Esophagus muscularis mucosa (tissue), 4 donors: ENCODE data around the gene ASB18. TPM values are rescaled to one million over a fixed set of nuclear protein-coding genes. Genes with fewer than 3 reads are reported as not detected.

Source experiments
- DNase-seq: peaks from one replicate; pipeline ENCODE4 v3.0.0-alpha.2; 2017; ENCODE audit errors: extremely low spot score
- H3K27ac ChIP-seq, 4 donors: fragments of 200-600 bp; sonication (generic); replicated peaks in 1 of 4; 1 replicate in 3 of 4; 2 replicates in 1 of 4; pipeline ENCODE4 v1.5.1; 2016 to 2019; ENCODE audit warnings: mild to moderate bottlenecking in 1 of 4
- H3K27me3 ChIP-seq, 4 donors: fragments of 200-600 bp; sonication (generic); one replicate each; pipeline versions ENCODE4 v1.5.1 to v1.6.0; 2016 to 2019
- H3K36me3 ChIP-seq, 4 donors: fragments of 200-600 bp; sonication (generic); one replicate each; pipeline ENCODE4 v1.5.1; 2016 to 2019
- H3K4me1 ChIP-seq, 4 donors: fragments of 200-600 bp; sonication (generic); one replicate each; pipeline ENCODE4 v1.5.1; 2016 to 2019
- H3K4me3 ChIP-seq, 4 donors: fragments of 200-600 bp; sonication (generic); 1 replicate in 2 of 4; 2 replicates in 2 of 4; pipeline ENCODE4 v1.5.1; 2016 to 2019; ENCODE audit warnings: mild to moderate bottlenecking in 4 of 4, moderate library complexity in 1 of 4
- H3K9me3 ChIP-seq, 4 donors: fragments of 200-600 bp; sonication (generic); 1 replicate in 3 of 4; 2 replicates in 1 of 4; pipeline ENCODE4 v1.5.1; 2016 to 2019
- CTCF ChIP-seq, 3 experiments: fragments of 200-600 bp in 2 of 3; fragments of 450-650 bp in 1 of 3; sonication (generic) in 2 of 3; IDR thresholded peaks; one replicate each; pipeline ENCODE4 v1.5.1; 2017 to 2019; ENCODE audit warnings: antibody characterized with exemption in 3 of 3, mild to moderate bottlenecking in 2 of 3, moderate library complexity in 1 of 3
- EP300 ChIP-seq: sonication (generic); formaldehyde crosslinking; IDR thresholded peaks from one replicate; pipeline ENCODE4 v1.6.1; 2017; ENCODE audit warnings: antibody characterized with exemption
- POLR2A ChIP-seq: fragments of 450-650 bp; IDR thresholded peaks from one replicate; pipeline ENCODE4 v1.6.1; 2017; ENCODE audit warnings: antibody characterized with exemption, moderate library complexity, mild to moderate bottlenecking, low read depth
- POLR2AphosphoS5 ChIP-seq, 2 donors: sonication (generic); formaldehyde crosslinking; IDR thresholded peaks; one replicate each; pipeline ENCODE4 v1.6.1; 2017; ENCODE audit warnings: antibody characterized with exemption in 2 of 2
- whole genome bisulfite sequencing: methylation state at CpG from one replicate; pipeline ENCODE4 v1.1.5; 2018; 5-methylcytosine and 5-hydroxymethylcytosine counted together
- intact Hi-C: fragments of 100-400 bp; cut with DNase I; formaldehyde crosslinking; loops from one replicate; pipeline ENCODE4 v1.15.1; 2023
- total RNA-seq, 4 donors: library from RNA; depleted of rRNA; stranded (reverse); fragments of >200 nt; gene quantifications; one replicate each; pipeline versions ENCODE4 v1.1.0 to v1.2.1, GENCODE V29; 2016

The ASB18 gene
- total RNA-seq, 4 donors from 2014 or later, result not detected

DNA sequence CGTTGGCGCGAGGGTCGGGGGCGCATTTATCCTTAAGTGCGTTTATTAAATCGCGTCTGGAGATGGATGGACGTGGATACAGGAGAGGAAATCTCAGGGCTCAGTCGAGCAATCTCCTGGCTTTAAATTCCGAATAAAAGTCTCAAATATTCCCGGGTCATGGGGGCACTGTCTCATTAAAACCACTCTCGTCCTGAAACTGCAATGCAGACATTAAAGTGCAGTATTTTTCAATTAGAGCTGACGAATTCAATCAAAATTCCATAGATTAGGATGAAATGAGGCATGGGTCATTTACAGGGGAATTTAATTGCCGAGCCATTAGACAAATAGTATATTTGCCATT is 85.3 kb downstream of the ASB18 start:
- no peak overlapping the region for H3K27ac ChIP-seq
- H3K4me3 ChIP-seq, result peak overlapping the region; percentile 40 to 45 (median 43)
- H3K27me3 ChIP-seq, result peaks cover 7 to 85% (median 71%) of the 10 kb centered on the region in 4 donors
- no peaks in the 10 kb centered on the region for H3K9me3 ChIP-seq
- DNase-seq, result no peak
- 7% methylated on average over 15 of the region's 15 CpGs for WGBS
- intact Hi-C loops, result loop anchor here (5.0 kb wide), 1 partner anchor 397 kb away; no protein-coding TSS in a partner anchor
- H3K4me1 ChIP-seq, result peaks cover 18 to 28% (median 27%) of the 10 kb centered on the region in 4 donors
- no peak for TF ChIP-seq POLR2A
- no peak for TF ChIP-seq CTCF (IDR thresholded peaks at IDR 0.05)
- TF ChIP-seq EP300, result no peak
- no peak for TF ChIP-seq POLR2AphosphoS5 (IDR thresholded peaks at IDR 0.05)
- H3K36me3 ChIP-seq, result no peaks in the 10 kb centered on the region

DNA sequence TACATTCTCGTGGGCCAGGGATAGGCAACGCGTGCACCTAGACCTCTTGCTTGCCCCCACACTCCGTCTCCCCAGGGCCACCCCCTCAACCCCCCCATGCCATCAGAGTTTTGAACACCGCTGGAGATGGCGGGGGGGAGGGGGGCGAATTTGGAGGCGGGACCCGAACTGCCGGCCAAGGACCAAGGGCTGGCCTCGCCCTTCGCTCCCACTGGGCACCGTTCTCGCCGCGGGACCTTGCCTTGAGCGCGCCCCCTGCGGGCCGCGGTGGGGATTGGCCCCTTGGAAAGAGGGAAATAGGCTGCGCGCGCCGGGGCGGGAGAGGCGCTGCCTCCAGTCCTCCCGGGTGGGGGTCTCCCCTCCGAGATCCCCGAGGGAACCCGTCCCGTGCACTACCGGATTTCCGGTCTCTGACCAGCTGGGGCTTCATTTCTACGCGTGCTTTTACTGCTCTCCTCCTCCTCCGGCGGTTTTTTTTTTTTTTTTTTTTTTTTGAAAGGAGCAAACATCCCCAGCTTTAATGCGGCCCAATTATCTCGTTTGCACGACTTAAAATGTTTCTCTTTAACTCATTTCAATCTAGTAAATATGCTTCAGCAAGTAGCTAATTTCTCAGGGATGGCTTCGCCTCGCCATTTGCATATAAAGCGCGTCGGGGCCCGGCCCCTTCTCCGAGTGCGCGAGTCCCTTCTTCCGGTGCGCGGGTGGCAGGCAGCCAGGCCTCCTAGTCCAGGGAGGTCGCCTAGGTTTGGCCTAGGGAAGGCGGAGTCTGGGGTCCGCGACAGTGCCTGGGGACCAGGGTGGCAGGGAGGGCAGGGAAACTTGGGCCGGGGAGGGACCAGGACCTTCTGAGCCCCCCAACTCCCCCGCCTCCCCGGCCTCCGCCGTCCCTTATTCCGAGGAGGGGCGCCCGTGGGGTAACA is 86.0 kb downstream of the ASB18 start:
- H3K4me3 ChIP-seq, result peak overlapping the region; percentile 40 to 45 (median 43)
- H3K4me1 ChIP-seq, result peaks cover 18 to 35% (median 30%) of the 10 kb centered on the region in 4 donors
- H3K27ac ChIP-seq, result no peak overlapping the region
- WGBS, result 3% methylated on average over 47 of the region's 65 CpGs
- H3K9me3 ChIP-seq, result no peaks in the 10 kb centered on the region
- H3K27me3 ChIP-seq, result peaks cover 7 to 92% (median 77%) of the 10 kb centered on the region in 4 donors
- intact Hi-C loops, result loop anchor here (5.0 kb wide), 1 partner anchor 396 kb away; no protein-coding TSS in a partner anchor
- no peak for DNase-seq
- no peak for TF ChIP-seq EP300
- no peak for TF ChIP-seq POLR2A
- peak; percentile 60 to 70 (median 69) for TF ChIP-seq CTCF (IDR thresholded peaks at IDR 0.05)
- TF ChIP-seq POLR2AphosphoS5 (IDR thresholded peaks at IDR 0.05), result no peak
- H3K36me3 ChIP-seq, result no peaks in the 10 kb centered on the region

- 17% methylated on average over 17 of the region's 20 CpGs for WGBS
- TF ChIP-seq CTCF (IDR thresholded peaks at IDR 0.05), result no peak
- no peak for TF ChIP-seq POLR2AphosphoS5 (IDR thresholded peaks at IDR 0.05)
- TF ChIP-seq EP300, result no peak
- TF ChIP-seq POLR2A, result no peak
- H3K27ac ChIP-seq, result no peak overlapping the region
- peaks cover 7 to 98% (median 84%) of the 10 kb centered on the region in 4 donors for H3K27me3 ChIP-seq
- peak overlapping the region in 3 of 4 donors; percentile 40 to 45 (median 45) for H3K4me3 ChIP-seq
- H3K4me1 ChIP-seq, result peaks cover 18 to 41% (median 37%) of the 10 kb centered on the region in 4 donors
- intact Hi-C loops, result loop anchor here (5.0 kb wide), 1 partner anchor 395 kb away; no protein-coding TSS in a partner anchor
- H3K36me3 ChIP-seq, result no peaks in the 10 kb centered on the region
- no peak for DNase-seq
- no peaks in the 10 kb centered on the region for H3K9me3 ChIP-seq
These were observed 86.6 kb downstream of the ASB18 start for GRCh38 chr2:236177604-236177966.

- H3K36me3 ChIP-seq, result no peaks in the 10 kb centered on the region
- WGBS, result 53% methylated on average over 11 of the region's 21 CpGs
- intact Hi-C loops, result loop anchor here (5.0 kb wide), 1 partner anchor 395 kb away; no protein-coding TSS in a partner anchor
- H3K4me1 ChIP-seq, result peaks cover 22 to 48% (median 43%) of the 10 kb centered on the region in 4 donors
- H3K27me3 ChIP-seq, result peaks cover 7 to 100% (median 90%) of the 10 kb centered on the region in 4 donors
- TF ChIP-seq POLR2AphosphoS5 (IDR thresholded peaks at IDR 0.05), result no peak
- no peak for TF ChIP-seq CTCF (IDR thresholded peaks at IDR 0.05)
- TF ChIP-seq EP300, result no peak
- TF ChIP-seq POLR2A, result no peak
- no peak for DNase-seq
- H3K9me3 ChIP-seq, result no peaks in the 10 kb centered on the region
- no peak overlapping the region for H3K4me3 ChIP-seq
- no peak overlapping the region for H3K27ac ChIP-seq
These were observed 87.3 kb downstream of the ASB18 start for GRCh38 chr2:236176951-236177350.
